CD4-positive, alpha-beta T cell treated with Interleukin-2 at 100 ng/mL for 4 hours (primary cell): Measurements from ENCODE around the gene IFNAR1.

ENCODE experiments used
- DNase-seq: peaks from one replicate; pipeline ENCODE4 v3.0.0-alpha.2; 2020; ENCODE audit warnings: low spot score

The IFNAR1 gene

DNA sequence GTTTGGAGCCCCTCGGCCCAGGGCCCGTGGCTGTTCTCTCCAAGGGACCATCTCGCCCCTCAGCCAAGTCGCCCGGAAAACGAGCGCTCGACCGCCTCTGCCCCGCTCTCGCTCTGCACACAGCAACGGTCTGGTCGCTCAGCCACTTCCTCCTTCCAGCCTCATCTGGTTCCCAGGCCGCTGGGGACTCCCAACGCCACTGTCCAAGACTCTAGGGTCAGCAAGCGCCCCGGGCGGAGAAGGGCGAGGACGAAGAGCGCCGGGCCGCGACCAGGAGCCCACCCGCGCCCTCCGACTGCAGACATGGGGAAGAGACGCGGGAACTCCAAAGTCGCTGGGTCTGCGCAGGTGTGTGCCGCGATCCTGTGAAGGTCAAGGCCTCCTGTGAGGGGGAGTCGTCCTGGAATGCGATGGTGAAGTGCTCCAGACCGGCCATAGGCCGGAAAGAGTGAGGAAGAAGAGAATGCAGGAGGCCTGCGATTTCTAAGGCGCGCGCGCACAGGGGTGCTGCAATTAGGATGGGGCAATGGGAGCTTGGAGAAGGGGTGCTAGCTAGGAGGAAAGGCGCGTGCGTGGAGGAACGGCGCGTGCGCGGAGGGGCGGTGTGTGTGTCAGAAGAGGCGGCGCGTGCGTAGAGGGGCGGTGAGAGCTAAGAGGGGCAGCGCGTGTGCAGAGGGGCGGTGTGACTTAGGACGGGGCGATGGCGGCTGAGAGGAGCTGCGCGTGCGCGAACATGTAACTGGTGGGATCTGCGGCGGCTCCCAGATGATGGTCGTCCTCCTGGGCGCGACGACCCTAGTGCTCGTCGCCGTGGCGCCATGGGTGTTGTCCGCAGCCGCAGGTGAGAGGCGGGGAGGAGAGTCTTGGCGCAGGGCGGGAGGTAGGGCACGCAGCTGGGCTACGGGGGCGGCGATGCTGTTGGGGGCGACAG is at the start of gene IFNAR1:
Gene IFNAR1, plus strand, starts transcription at position 680 of the 931 bp plus-strand sequence. Its CDS starts 86 bp downstream, at position 766.
- peak; percentile 97 for DNase-seq

- DNase-seq, result no peak
These were observed 46.0 kb upstream of the IFNAR1 start for GRCh38 chr21:33278721-33279120.

DNA sequence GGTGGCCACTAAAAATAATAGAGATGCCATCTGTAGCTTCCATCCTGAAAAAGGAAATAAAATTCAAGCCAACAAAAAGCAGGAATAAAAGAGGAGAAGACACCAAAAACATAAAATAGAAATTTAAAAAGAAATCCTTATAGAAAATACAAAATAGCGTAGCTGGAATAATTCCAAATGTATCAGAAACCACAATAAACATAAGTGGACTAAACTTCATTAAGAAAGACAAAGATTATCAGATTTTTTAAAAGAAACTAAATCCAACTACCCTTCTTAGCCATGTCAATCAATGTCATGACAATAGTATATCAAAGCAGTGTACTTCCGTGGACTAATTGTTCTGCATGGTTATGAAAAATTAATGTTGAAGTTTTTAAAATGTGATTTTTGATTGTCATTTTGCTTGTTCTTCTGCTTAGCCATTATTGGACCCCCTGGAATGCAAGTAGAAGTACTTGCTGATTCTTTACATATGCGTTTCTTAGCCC is 45.4 kb upstream of the IFNAR1 start:
- DNase-seq, result no peak

DNA sequence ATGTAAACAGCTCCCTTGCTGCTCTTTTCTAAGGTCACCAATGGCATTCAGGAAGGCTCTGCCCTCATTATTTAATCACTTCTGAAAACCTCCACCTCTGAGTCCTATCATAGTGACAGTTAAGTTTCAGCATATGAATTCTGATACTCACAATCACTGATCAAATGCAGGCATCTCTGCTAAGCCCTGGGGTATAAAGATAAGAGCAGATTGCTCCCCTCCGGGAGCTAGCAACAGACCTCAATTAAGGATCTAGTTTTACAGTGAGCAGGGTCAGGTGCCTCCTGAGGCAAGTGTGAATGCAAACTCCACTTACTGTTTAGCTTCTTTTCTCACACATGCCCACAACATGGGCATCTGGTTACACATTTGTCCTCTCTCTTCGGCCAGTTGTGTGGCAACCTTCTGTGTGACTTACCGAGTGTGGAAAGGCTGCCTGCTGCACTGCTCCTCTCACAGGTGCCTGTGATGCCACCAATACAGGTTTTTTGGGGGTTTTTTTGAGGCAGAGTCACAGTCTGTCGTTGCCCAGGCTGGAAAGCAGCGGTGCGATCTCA is 43.6 kb upstream of the IFNAR1 start:
- no peak for DNase-seq

DNA sequence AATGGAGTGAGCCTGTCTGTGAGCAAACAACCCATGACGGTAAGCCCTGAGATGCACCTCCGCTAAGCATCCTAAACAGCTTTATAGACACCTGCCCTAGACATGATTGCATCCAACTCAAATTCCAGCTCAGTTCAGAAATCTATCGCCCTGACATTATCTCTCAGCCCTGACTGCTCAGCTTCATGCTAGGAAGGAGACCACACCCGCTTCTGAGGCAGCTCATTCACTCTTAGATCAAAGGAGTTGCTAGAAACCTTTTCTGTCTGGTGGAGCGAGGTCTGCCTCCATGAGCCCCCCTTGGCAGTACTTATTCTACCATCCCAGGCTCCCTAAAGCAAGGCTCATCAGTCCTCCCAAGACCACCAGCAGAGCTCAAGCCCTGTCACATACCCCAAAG is 41.6 kb upstream of the IFNAR1 start:
- no peak for DNase-seq

DNA sequence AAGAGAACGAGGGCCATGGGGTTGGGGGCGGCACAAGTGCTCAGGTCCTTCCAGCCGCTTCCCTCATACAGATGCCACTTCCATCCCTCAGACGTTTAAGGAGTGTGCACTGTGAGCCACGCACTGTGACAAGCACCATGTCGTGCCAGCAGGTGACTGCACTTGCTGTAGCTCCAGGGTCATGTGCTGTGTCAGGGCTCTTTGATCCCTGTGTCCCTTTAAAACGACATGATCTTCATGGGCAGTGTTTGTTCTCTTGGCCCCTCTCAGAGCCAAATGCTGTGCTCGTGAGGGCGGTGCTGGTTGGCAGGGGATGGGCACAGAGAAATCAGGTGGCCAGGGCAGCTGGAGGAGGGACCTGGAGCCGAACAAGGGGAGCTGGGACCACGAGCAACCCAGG is 38.7 kb upstream of the IFNAR1 start:
- no peak for DNase-seq

GRCh38 chr21:33286600-33287456 is 37.9 kb upstream of the IFNAR1 start:
- DNase-seq, result no peak

DNA sequence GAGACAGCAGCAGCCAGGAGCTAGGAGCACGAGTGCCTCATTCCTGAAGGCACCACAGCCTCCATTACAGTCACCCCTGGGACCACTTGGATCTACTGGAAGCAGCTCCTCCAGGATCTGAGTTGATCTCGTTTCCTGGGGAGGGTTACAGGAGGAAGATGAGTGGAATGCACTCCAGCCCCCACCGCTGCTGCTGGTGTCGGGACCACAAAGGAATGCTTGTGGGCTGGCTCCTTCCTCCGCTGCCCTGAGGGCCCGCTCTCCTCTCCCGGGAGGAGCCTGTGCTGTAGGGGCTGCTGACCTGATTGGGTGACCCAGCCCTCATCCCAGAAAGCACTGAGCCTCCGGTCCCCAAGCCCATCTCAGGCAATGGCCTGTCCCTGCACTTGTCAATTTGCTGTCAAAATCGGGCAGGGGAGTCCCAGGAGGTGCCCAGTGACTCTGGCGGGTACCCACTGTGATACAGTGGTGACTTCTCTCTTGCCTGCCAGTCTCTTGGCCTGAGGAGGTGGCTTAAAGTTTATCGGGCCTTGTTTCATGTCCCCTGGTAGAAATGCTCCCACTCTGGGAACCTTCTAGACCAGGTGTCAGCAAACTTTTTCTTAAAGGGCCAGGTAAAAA is 35.5 kb upstream of the IFNAR1 start:
- DNase-seq, result no peak

DNA sequence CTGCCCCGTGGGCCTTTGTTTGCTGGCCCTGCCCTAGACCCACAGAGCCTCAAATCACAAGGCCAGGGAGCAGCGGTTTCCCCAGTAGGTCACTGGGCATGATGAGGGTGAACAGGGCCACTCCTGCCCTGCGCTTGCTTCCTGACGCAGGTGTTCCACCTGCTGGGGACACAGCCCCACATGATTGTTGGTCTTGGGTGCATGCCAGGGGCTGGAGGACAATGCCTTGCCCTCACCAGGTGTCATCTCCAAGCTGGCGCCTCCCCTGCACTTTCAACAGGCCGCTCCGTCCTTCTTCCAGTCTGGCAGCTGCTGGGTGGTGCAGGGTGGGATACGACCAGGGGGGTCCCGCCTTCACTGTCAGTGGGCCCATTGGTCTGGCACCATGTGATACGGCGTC is 34.3 kb upstream of the IFNAR1 start:
- DNase-seq, result no peak

- no peak for DNase-seq
These were observed 33.1 kb upstream of the IFNAR1 start for GRCh38 chr21:33291686-33292085.

GRCh38 chr21:33292724-33293123 is 32.0 kb upstream of the IFNAR1 start:
- DNase-seq, result no peak

GRCh38 chr21:33293136-33293535 is 31.6 kb upstream of the IFNAR1 start:
- no peak for DNase-seq

DNA sequence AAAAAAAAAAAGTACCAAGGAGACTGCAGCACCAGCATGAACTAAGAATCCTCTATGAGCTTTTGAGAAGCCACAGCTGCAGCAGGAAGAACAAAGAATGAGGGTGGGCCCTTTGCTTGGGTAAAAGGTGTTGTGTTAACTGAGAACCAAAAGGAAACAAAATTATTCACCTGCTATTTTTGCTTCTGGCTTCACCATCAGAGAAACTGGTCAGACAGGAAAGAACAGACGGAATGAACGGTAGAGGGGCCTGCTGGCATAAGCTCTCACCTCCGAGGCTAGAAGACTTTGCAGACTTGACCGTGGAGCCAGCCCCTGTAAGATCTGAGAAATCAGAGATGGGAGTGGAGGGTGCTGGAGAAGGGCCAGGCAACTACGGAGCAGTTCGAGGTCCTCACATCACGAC is 31.0 kb upstream of the IFNAR1 start:
- DNase-seq, result peak; percentile 26

- DNase-seq, result no peak
These were observed 28.6 kb upstream of the IFNAR1 start for GRCh38 chr21:33296156-33296555.

DNA sequence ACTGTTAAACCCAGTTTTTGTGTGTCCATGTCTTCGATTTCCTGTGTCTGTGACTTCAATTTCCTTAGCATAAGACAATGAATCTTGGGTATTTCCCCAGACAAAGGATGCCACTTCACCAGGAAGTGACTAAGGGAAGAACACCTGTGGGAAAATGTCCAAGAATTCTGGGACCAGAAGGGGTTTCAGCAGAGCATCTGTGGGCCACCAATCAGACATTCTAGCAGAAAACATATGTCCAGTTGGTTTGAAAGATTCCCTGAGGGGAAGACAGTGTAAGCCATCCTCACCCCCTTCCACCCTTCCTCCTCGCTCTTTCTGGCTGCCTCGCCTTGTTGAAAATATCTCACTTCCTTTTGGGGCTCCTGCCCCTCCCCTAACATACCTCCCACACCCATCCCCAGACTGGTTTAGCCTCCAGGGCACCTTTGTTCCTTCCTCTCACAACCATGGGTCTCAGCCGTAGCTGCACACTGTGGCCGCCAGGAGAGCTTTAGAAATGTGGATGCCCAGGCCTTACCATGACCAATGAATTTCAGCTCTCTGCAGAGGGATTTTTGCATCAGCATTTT is 25.5 kb upstream of the IFNAR1 start:
- DNase-seq, result peak; percentile 36

GRCh38 chr21:33300701-33301631 is 23.8 kb upstream of the IFNAR1 start:
- no peak for DNase-seq

GRCh38 chr21:33301632-33302002 is 23.2 kb upstream of the IFNAR1 start:
- DNase-seq, result no peak

GRCh38 chr21:33302055-33302454 is 22.7 kb upstream of the IFNAR1 start:
- no peak for DNase-seq

GRCh38 chr21:33302796-33303195 is 22.0 kb upstream of the IFNAR1 start:
- no peak for DNase-seq

DNA sequence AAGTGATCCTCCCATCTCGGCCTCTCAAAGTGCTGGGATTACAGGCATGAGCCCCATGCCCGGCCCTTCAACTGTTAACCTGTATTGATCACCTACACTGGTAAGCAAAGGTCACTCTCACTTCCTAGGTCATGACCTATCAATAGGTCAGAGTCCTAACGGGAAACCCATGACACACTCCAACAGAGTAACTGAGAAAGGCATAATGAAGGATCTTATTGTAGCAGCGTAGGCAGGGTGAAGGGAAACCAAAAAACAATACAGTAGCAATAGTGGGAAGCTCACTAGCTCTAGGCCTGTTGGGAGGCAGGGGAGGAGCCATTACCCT is 19.5 kb upstream of the IFNAR1 start:
- no peak for DNase-seq

GRCh38 chr21:33305938-33306337 is 18.8 kb upstream of the IFNAR1 start:
- no peak for DNase-seq
